IMR-90 (cell line): ENCODE results near the gene REXO1.

Experiments
- CEBPB ChIP-seq: IDR thresholded peaks from 2 replicates; pipeline ENCODE4 v1.6.1; 2012; ENCODE audit warnings: low read depth, low read length, improper control_type of control experiment
- CTCF ChIP-seq: conservative IDR thresholded peaks from 2 replicates; pipeline ENCODE4 v1.5.1; 2012; ENCODE audit warnings: mild to moderate bottlenecking, low read depth, low read length, improper control_type of control experiment
- POLR2A ChIP-seq: IDR thresholded peaks from 2 replicates; pipeline ENCODE4 v1.6.1; 2012; ENCODE audit warnings: mild to moderate bottlenecking, low read depth, low read length

GRCh38 chr19:1776606-1777147 lies 71.6 kb downstream of the REXO1 start:
- TF ChIP-seq CTCF (no peak), CEBPB (no peak), POLR2A (no peak)
